HG02571 (cell line): ENCODE results near the gene KIF6.
"Not testable (repeated sequence)": the region's sequence is repeated elsewhere in the genome, so short reads cannot be mapped to it uniquely, and the experiment has no call there.

Experiments
- ATAC-seq: cut with Tn5 transposase; IDR thresholded peaks from one replicate; pipeline ENCODE4 v1.9.1; 2021; ENCODE audit warnings: mild to moderate bottlenecking, moderate library complexity; ENCODE audit not compliant: unreplicated experiment

KIF6 gene

DNA sequence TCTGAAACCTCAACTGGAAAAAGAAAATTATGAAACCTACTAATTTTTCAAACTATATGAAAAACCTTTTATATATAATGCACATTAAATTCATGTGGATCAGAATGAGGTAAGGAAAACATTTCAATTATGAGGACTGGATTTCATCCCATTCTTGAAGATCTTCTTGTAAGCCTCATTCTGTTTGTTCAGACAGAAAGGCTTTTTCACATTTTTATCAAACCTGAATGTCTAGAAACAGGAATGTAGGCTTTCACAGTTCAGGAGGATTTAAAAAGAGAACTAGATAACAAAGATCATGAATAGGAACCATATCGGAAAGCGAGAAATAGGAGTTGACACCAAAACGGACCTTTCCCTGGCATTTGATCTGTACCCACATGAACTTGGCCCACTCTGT is 210.2 kb downstream of the KIF6 start:
- ATAC-seq = no peak

DNA sequence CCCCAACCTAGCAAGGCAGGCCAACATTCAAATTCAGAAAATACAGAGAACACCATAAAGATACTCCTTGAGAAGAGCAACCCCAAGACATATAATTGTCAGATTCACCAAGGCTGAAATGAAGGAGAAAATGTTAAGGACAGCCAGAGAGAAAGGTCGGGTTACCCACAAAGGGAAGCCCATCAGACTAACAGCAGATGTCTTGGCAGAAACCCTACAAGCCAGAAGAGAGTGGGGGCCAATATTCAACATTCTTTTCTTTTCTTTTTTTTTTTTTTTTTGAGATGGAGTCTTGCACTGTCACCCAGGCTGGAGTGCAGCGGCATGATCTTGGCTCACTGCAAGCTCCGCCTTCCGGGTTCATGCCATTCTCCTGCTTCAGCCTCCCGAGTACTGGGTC is 215.4 kb downstream of the KIF6 start:
- ATAC-seq = not testable (repeated sequence)

DNA sequence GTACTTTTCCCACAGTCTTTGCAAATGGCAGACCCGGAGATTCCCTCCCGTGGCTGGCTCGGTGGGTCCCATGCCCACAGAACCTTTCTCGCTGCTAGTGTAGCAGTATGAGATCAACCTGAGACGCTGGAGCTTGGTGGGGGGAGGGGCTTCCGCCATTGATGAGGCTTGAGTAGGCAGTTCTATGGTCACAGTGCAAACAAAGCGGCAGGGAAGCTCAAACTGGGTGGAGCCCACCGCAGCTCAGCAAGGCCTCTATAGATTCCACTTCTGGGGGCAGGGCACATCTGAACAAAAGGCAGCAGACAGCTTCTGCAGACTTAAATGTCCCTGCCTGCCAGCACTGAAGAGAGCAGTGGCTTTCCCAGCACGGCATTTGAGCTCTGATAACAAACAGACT is 216.7 kb downstream of the KIF6 start:
- ATAC-seq = no peak

DNA sequence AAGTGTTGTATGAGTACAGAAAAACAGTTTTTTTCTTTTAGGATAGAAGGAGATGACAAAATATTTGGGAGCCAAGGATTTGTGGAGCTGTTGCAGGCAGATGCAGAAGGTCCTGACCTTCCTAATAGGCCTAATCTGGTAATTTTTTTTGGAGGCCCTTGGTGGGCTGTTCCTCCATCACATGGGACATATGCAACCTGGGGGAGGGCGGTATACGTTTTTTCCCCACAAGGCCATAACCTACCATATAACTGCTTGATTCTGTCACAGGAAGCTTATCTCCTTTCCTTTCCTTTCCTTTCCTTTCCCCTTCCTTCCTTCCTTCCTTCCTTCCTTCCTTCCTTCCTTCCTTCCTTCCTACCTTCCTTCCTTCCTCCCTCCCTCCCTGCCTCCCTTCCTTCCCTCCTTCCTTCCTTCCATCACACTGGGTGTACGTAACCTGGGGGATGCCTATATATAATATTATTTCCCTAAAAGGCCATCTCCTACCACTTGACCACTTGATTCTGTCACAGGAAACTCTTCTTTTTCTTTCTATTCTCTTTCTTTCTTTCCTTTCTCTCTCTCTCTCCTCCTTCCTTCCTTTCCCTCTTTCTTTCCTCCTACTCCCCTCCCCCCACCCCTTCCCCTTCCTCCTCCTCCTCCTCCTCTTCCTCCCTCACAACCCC is 217.7 kb downstream of the KIF6 start:
- no peak for ATAC-seq

DNA sequence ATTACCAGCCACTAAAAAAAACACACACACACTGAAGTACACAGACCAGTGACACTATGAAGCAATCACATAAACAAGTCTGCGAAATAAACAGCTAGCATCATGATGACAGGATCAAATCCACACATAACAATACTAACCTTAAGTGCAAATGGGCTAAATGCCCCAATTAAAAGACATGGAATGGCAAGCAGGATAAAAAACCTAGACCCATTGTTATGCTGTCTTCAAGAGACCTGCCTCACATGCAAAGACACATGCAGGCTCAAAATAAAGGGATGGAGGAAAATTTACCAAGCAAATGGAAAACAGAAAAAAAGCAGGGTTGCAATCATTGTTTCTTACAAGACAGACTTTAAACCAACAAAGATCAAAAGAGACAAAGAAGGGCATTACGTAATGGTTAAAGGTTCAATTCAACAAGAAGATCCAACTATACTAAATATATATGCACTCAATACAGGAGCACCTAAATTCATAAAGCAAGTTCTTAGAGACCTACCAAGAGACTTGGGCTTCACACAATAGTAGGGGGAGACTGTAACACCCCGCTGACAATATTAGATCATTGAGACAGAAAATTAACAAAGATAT is 222.7 kb downstream of the KIF6 start:
- not testable (repeated sequence) for ATAC-seq

DNA sequence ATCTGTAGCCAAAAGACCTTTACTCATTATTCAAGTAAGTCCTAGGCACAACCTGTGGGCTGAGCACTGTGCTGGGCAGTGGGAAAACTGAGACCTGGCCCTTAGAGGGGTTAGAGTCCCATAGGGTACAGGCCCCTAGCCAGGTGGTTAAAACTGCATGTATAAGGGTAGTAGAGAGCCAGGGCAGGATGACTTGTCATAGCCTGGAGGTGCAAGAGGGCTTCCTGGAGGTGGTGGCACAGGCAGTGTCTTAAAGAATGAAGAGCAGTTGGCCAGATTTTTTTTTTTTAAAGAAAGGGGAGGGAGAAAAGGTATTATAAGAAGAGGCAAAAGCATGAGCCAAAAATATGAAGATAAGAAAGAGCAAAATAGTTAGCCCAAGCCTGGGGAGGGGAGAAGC is 226.2 kb downstream of the KIF6 start:
- ATAC-seq = no peak

DNA sequence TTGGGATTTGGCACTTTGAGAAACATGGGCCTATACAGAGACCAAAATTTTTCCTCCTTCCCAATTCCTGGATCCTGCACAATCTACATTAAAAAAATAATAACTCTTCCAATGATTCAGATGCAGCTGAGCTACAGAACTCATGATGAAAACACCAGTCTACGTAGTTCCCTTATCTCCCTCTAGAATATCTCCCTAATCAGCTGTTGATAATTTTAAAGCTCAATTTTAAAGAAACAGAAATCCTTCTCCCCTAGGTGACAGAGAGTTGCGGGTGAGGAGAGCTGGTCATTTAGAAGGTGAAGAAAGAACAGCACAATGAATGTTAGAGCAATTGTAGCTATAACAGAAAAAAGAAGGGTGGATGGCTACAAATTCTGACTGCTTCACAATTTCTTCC is 227.1 kb downstream of the KIF6 start:
- ATAC-seq = no peak

DNA sequence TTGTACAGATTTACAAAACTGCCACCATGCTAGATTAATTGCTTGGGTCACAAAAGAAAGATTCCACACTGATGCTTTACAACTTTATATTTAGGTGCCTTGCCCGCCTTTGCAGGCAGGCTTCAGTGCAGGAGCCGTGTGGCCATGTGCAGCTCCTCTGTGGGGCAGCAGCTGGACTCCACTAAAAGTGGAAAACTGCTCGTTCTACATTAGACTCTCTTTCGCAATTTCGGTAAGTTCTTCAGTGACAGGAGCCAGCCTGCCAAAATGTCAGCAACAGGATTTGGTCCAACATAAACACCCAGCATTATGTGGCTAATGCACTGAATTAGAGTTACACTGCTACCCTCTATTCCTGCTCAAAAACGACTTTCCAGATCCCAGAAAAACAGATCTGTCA is 228.3 kb downstream of the KIF6 start:
- ATAC-seq = no peak

DNA sequence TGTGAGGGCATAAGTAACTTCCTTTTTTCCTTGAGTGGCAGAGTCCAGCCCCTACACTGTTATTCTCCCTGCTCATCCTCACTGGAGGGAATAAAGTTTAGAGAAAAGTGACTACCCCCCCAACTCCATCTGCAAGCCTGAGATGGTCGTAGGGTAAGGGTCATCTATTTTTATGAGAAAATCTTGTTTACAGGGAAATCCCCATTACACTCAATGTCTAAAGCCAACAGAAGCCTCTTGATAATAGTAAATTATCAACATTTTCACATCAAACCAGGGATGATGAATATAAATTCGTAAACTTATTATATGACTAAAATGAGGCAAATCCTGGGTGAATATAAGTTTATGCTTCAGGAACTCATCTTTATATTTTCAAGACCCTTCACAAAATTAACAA is 228.8 kb downstream of the KIF6 start:
- ATAC-seq = no peak

DNA sequence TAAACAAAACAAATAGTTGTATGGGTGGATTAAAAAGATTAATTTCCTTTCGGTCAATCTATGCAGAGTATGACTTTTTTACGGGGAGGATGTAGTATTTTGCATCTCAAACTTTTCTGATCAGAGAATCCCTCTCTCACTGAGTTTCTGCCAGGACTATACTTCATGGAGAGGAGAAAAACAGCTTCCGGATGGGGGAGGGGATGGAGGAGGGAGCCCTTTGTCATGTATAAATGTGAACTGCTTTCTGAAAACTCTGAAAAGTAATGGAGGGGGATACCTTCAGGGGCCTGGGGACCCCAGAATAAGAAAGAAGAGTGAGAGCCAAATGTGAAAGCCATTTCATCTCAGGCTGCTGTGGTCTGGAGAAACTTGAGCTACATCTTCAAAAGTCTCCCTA is 229.6 kb downstream of the KIF6 start:
- ATAC-seq = no peak

DNA sequence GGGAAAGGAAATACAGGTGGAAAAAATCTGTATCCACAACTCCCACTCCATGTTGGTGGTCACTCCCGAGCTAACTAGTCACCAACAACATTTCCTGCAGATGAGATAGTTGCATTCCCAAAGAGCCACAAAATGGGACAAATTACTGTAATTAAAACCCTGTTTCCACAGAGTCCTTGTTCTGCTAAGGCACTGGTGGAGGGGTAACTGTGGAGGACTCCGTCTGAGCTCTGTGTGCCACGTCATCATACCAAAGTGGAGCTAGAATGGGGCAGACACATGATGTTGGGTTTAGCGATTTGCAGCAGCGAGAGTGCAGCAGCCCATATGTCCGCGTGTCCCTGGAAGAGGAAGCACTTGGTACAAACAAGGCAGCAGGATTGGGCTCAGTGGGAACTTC is 230.2 kb downstream of the KIF6 start:
- no peak for ATAC-seq

DNA sequence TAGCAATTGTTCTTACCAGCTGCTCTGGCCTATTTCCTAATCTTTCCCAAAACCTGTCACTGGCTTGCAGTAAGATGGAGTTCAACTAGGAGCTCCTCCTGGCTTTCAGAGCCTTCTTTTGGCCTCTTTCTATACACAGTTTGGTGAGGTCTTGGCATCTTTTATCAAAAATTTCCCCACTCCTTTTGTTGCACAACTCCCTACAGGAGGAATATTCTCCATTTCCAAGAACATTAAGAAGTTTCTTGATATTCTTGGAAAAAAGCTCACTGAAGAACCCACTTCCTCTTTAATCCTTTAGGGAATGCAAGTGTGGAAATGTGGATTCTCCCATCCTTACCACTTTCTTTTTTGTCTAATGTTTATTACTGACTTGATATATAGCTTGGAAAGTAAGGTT is 231.4 kb downstream of the KIF6 start:
- ATAC-seq = no peak

DNA sequence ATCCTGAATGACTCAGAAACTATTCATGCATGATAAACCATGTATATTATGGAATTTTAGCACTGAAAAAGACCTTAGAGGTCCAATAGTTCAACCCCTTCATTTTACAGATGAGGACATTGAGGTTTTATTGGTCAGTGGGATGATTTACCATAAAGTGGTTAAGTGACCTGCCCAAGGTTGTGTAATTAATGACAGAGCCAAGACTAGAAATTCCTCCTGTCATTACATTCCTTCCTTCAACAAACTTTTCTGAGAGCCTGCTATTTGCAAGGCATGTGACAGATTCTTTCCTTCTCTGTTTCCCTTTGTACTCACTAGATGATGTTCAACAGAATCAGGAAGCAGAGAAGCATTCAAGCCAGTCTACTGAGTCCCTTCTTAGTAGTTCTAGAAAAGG is 232.0 kb downstream of the KIF6 start:
- no peak for ATAC-seq

DNA sequence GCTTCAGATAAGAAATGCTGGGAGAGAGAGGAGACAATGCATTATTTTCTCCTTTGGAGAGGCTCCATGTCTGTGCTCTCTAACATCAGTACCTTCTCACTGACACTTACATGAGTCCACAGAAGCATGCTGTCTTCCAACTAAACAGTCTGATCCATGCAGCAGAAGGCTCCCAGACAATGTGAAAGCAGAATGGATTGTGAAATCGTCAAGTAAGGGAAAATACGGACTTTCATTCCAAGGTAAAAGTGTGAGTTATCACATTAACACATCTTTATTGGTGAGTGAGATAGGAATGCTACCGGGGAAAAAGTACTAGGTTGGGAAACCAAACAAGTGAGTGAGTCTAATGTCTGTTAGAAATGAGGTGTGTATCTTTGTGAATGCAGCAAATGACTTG is 235.1 kb downstream of the KIF6 start:
- no peak for ATAC-seq

DNA sequence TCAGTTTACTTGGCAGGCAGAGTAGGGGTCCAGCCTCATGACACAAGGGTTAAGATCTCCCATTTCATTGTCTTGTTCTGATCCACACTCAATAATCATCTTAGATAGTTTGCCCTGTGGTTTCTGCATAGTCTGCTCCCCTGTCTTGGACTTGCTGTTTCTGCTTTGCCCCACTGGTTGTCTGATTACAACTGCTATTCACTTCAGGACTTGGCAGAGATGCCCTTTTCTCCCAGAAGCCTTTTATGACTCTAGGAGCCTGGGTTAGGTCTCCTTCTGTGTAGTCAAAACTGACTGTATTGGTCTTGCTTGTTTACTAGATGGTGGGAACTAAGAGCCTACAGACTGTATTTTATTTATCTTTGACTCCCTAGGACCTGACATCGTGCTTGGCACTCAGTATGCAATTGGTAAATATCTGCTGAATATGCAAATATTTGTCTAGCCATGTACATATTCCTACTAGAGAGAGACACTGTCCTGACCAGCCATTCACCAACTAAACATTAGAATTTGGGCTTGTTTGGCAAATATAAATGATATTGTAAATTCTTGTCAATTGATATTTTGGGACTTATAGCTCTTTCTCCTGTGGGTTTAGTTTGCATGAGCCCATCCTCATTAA is 236.8 kb downstream of the KIF6 start:
- ATAC-seq = no peak

DNA sequence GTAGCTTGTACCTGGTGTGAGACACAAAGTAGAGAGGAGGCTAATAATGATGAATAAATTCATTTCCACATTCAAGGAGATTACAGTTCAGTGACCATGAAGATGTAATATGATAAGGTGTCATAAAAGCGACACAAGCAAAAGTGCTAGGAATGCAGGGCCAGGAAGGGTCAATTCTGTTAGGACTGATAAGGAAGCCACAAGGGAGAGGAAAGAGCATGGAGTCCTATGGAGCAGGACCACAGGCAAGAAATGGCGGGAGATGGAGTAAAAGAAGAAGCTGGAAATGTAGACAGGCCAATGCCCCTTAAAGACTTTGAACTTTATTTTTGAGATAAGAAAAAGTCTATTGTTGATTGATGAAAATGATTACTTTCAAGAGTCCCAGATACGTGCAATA is 240.9 kb downstream of the KIF6 start:
- no peak for ATAC-seq

DNA sequence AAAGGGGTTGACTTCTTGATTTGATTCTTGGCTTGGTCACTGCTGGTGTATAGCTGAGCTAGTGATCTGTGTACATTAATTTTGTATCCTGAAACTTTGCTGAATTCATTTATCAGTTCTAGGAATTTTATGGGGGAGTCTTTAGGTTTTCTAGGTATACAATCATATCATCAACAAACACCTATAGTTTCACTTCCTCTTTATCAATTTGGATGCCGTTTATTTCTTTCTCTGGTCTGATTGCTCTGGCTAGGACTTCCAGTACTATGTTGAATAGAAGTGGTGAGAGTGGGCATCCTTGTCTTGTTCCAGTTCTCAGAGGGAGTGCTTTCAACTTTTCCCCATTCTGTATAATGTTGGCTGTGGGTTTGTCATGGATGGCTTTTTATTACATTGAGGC is 245.4 kb downstream of the KIF6 start:
- ATAC-seq = not testable (repeated sequence)

DNA sequence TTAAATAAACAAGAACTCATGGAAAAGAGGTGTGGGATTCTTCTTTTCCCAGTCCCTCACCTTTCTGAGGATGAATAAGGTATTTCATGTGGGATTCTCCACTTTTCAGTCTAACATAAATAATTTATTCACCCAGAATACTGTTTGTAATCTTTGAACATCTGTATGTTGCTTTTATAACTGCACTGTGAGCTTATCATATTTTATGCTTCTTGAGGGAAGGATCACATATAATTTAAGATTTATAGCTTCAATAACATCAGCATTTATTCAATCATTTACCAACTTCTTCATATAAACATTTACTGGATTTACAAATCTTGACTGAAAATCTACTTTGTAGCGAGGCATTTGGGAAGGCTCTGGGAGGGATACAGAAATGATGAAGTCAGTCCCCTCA is 248.5 kb downstream of the KIF6 start:
- no peak for ATAC-seq

DNA sequence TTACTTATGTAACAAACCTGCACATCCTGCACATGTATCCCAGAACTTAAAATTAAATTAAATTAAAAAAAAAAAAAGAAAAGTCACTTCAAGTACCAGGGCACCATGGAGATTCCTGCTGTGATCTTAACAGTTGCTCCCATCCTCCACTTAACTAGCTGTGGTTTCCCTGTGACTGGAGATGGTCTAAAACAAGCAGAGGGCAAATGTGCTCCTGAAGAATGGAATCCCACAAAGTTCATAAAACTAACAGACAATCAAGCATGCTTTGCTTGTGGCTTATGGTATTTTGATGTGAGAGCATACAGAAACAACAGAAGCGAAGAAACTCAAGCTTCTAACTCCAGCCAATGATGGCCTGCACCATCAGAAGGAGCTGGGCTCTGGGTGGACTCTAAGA is 249.1 kb downstream of the KIF6 start:
- ATAC-seq = no peak

DNA sequence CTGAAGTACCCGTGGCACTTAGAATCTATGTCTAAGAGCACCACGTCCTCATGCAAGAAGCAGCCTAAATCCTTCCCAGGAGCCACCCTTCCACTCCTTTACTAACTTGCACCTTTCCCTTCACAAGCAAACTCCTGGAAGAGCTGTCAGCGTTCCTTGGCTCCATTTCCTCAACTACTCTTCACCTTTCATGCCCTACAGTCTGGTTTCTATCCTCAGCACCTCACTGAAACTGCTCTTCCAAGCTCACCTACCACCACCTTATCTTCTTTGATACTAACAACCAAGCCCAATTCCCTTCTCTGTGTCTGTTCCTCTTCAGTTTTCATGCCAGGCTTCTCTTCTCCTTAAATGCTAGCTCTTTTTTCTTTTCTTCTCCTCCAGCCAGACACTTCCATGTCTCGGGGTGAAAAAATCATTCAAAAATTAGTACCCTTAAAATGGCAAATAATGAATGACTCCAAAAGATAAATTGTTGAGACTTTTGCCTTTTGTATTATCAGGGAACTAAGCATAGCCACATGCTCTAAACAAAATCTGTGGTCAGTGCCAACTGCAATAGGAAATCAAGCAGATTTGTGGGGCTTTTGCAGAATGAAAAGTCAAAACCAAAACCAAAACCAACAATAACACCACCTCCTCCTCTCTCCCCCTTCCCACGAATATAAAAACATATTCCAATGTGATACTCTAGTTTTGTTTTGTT is 253.1 kb downstream of the KIF6 start:
- no peak for ATAC-seq

DNA sequence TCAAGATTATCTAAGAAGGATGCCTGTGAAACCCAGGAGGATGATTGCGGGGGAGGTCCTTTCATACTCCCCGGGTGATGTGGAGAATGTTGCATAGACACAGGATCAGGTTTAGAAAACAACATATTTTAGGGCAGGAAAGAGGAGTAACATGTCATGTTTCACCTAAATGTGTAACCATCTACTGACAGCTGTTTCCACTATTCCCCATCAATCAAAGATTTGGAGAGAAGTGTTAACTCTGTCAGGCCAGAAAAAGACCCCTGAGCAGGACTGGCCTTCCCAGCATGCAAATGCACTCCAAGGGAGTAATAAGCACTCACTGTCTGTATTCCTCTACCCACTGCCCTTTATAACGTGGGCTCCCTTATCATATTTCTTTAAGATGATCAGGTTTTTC is 254.7 kb downstream of the KIF6 start:
- ATAC-seq = no peak

DNA sequence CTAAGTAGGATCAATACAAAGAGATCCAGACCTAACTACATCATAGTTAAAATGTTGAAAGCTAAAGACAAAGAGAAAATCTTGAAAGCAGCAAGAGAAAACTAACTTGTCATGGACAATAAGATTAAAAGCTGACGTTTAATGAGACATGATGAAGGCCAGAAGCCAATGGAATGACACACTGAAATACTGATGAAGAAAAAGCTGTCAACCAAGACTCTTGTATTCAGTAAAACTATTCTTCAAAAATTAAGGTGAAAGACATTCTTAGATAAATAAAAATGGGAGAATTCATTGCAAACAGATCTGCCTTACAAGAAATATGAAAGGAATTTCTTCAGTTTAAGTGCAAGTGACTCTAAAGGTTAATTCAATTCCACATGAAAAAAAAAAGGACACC is 256.8 kb downstream of the KIF6 start:
- no peak for ATAC-seq
